Kidney epithelial cell (primary cell): ENCODE results near the gene HDAC7. TPM values are rescaled to one million over a fixed set of nuclear protein-coding genes. Genes with fewer than 3 reads are reported as not detected.

Experiments used
- DNase-seq: peaks from one replicate; pipeline ENCODE4 v3.0.0-alpha.2; 2010; ENCODE audit warnings: low read depth
- H3K27me3 ChIP-seq: 2 replicates; pipeline ENCODE4 v1.6.0; 2011; ENCODE audit warnings: low read length; ENCODE audit not compliant: control insufficient read depth, insufficient read depth
- H3K36me3 ChIP-seq: 2 replicates; pipeline ENCODE4 v1.5.1; 2011; ENCODE audit warnings: low read length; ENCODE audit not compliant: control insufficient read depth, insufficient read depth
- H3K4me3 ChIP-seq: 2 replicates; pipeline ENCODE4 v1.5.1; 2011; ENCODE audit warnings: low read depth, mild to moderate bottlenecking, control low read depth, low read length
- CTCF ChIP-seq: IDR thresholded peaks from 2 replicates; pipeline ENCODE4 v1.5.1; 2011; ENCODE audit warnings: mild to moderate bottlenecking, moderate library complexity, low read length, control low read depth, inconsistent platforms; ENCODE audit not compliant: insufficient read depth, poor library complexity, severe bottlenecking
- total RNA-seq: library from RNA; depleted of rRNA; stranded (reverse); fragments of >200 nt; gene quantifications from 2 replicates; pipeline ENCODE4 v1.2.3, GENCODE V29; 2015

Gene HDAC7
- total RNA-seq, 1 donor from 2014 or later = 52.1 TPM

- DNase-seq = no peak
- no peak for TF ChIP-seq CTCF
- H3K36me3 ChIP-seq = peaks cover 13% of the 10 kb centered on the region
- no peaks in the 10 kb centered on the region for H3K27me3 ChIP-seq
- no peak overlapping the region for H3K4me3 ChIP-seq
Measured at GRCh38 chr12:47791351-47791746, 28.4 kb downstream of the HDAC7 start.

GRCh38 chr12:47790676-47791350, 28.9 kb downstream of the HDAC7 start:
- H3K4me3 ChIP-seq = no peak overlapping the region
- no peaks in the 10 kb centered on the region for H3K27me3 ChIP-seq
- H3K36me3 ChIP-seq = peaks cover 13% of the 10 kb centered on the region
- no peak for TF ChIP-seq CTCF
- no peak for DNase-seq

- TF ChIP-seq CTCF = no peak
- H3K4me3 ChIP-seq = no peak overlapping the region
- DNase-seq = no peak
- H3K36me3 ChIP-seq = peaks cover 13% of the 10 kb centered on the region
- H3K27me3 ChIP-seq = no peaks in the 10 kb centered on the region
Measured at GRCh38 chr12:47789712-47790489, 29.8 kb downstream of the HDAC7 start.

DNA sequence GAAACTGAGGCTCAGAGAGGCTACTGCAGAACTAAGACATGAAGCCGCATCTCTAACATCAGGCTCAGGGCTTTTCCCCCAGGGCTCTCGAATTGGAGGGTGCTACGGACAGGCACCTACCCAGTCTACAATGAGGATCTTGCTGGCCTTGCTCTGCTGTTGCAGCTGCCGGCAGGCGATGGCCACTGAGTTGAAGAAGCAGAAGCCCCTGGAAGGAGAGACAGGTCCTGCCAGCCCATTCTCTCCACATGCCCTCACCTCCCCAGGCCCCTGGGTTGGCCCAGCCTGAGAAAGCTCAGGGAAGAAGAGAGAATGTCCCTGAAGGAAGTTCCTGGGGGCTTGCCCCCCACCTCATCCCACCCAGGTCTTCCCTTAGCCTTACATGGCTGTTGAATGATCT, 30.6 kb downstream of the HDAC7 start:
- Histone ChIP-seq H3K36me3 (peaks cover 9% of the 10 kb centered on the region), H3K4me3 (no peak overlapping the region), H3K27me3 (no peaks in the 10 kb centered on the region)
- TF ChIP-seq CTCF = no peak
- no peak for DNase-seq

- Histone ChIP-seq H3K4me3 (no peak overlapping the region), H3K36me3 (peaks cover 8% of the 10 kb centered on the region)
Measured at GRCh38 chr12:47787596-47788319, 31.9 kb downstream of the HDAC7 start.

More at GRCh38 chr12:47787596-47788319, 31.9 kb downstream of the HDAC7 start:
- no peak for DNase-seq
- H3K27me3 ChIP-seq = no peaks in the 10 kb centered on the region
- TF ChIP-seq CTCF = no peak
